DMS79 treated with DMSO at 0.1 percent for 48 hours (cell line): Measurements from ENCODE around the gene BRAT1.

Experiments used
- DNase-seq: peaks from one replicate; lab custom pipeline; 2025; lab: John Stamatoyannopoulos, UW

Gene BRAT1

DNA sequence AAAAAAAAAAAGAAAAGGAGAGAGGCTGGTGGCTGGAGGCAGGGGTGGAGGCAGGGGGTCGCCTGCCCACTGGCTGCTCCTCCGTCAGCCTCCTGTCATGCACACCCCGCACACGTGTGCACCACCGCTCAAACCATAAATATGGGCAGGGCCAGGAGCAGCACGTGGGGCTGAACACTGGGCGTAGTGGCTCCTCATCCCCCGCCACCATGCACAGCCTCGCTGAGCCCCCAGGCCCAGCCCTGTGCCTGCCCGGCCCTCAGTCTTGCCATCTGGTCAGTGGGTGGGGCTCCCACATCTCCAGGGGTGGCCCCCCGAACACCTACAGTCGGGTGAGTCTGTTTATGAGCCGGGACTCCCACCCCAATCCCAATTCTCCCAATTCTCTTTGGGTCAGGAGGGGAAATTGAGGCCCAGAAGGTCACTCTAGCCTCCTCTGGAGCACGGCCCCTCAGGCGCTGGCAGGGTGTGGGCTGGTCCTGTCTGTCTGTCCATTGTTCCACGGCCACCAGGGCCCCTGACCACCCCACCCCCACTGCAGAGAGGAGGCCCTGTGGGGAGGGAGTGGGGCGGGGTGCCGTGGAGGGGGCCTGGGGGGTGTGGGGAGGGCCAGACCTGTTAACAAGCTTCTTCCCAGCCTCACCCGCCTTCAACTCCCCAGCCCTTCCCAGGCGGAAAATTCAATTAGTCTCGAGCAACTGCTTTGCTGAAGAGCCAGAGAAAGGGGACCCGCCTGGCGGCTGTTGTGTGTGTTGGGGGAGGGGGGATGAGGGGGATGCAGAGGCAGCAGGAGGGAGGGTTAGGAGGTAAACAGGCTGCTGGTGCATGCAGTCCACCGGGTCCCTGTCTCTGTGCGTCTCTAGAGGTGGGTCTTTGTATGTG is 59.7 kb downstream of the BRAT1 start:
- no peak for DNase-seq

DNA sequence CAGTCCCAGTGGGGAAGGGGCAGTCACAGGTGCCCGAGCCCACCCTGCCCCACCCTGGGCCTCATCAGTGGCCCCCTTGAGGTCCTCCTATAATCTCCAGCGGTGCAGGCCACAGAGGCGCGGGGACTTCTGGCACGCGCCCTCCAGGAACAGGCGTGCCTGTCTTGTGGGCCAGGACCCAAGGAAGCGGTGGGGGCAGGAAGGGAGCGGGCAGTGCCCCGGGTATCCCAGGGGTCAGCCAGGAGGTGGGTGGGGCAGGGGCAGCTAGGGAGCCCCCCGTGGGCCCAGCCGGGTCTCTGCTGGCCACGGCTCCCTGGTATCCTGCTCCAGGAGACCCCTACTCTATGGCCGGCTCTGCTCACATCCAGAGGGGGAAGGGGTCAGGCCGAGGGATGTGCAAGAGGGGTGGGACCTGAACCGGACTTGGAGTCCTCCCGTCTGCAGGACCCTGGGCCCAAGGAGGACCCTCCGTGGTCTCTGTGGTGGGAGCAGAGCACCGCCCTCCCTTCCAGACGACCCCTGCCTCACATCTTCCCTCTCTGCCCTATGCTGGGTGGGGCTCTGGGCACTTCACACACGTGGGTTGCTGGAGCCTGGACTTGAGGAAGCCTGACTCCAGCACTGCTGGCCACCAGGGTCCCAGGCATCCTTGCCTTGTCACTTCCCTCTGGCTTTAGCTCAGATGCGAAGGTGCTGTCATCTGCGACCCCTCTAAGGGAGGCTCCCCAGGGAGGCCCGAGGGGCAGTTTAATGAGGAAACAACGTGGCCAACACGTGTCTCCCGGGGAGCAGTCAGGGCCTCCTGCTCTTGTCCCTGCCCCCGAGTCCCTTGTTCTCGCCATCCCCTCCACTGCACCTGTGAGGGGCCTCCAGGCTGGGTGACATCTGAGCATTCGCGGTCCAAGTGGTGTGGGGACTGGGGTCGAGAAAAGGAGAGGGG is 60.9 kb downstream of the BRAT1 start:
- no peak for DNase-seq

DNA sequence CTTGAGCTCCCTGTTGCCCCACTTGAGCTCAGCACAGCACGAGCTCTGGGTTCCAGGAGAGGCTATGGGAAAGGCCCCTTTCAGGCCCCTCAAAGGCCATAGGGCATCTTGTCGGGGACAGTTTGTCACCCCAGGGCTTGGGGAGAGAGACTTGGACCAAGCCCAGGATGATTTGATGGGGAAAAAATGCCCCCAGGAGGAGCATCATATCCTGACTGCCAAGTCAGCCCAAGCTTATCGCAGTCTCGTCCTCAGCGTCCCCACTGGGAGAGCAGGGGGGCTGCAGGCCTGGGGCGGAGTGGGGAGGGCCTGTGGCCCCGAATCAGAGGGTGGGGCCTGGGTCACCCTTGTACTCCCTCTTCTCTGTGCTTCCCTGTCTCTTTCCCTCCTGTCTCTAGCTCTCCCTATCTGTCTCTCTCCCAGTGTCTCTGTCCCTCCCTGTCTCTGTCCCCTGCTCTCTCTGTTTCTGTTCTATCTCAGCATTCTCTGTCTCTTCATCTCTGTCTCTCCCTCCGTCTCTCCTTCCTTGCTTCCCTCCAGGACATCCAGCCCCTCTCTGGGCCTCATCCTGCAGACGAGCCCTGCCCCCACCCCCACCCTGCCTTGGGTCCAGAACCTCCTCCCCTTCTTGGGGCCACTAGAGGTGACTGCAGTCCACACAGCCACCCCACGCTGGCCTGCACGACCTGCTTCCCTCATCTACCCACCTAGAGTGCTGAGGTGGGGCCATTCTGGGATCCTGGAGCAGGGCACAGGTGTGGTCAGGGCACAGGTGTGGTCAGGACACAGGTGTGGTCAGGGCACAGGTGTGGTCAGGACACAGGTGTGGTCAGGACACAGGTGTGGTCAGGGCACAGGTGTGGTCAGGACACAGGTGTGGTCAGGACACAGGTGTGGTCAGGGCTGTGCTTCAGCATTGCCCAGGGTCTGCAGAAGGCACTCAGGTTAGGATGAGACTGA is 61.8 kb downstream of the BRAT1 start:
- DNase-seq: no peak

DNA sequence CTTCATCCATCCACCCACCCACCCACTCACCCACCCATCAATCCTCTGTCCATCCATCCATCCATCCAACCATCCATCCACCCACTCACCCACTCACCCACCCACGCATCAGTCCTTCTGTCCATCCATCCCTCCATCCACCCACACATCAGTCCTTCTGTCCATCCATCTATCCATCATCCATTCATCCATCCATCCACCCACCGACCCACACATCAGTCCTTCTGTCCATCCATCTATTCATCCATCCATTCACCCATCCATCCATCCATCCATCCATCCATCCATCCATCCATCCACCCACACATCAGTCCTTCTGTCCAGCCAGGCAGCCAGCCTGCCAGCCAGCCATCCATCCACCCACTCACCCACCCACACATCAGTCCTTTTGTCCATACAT is 63.3 kb downstream of the BRAT1 start:
- DNase-seq: no peak

DNA sequence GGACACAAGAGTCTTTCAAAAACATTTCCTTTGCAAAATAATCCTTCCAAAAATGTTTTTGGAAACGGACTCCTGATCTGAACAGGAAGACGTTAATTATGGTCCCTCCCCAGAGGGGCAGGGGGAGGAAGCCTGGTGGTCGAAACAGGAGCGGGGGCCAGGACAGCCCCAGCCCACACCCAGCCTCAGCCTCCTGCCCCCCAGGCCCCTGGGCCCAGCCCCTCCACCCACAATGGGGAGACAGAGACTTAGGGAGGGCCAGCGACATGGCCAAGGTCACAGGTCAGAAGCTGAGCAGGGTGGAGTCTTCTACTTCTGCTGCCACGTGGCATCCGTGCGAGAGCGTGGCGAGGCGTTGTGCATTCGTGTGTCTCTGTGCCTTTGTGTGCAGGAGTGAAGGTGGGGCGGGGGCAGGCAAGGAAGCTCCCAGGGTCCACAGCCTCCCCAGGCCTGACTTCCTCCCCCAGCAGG is 65.1 kb downstream of the BRAT1 start:
- no peak for DNase-seq

DNA sequence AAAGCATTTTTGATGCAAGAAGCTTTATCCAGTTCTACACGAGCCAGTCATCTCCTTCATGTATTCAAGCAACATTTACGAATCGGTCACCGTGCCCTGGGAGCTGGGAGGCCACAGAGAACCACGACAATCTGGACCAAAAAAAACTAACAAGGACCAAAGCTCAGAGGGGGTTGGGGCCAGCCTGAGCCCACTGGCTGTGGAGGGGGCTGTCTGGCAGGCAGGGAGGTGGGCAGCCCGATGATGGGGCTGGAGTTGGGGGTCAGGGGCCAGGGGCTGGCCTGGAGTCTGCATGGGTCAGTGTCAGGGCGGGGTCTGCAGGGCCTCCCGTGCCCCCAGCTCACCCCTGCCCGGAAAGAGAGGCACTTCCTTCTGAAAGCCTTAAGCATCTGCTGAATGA is 66.6 kb downstream of the BRAT1 start:
- DNase-seq: no peak

DNA sequence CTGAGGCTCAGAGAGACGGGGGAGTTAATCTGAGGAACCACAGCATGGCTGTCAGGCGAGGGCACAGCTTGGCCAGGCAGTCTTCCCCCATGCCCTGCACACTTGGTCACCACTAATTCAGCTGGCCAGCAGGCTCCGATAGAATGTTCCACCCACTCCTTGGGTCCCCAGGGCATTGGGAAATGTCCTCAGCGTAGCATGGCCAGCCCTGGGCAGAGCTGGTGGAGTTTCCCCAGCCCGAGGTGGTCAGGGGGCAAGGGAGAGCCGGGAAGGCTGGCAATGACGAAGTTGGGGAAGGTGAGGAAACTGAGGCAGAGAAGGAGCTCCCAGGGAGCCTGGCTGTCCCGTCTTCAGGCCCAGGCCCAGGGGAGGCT is 67.1 kb downstream of the BRAT1 start:
- no peak for DNase-seq
